Trophoblast cell (in vitro differentiated cells and primary cell): Measurements from ENCODE around the gene CSMD2.

Experiments
- DNase-seq, 2 donors: peaks; one replicate each; pipeline ENCODE4 v3.0.0-alpha.2; 2016
- H2AFZ ChIP-seq: 2 replicates; pipeline ENCODE4 v1.6.1; 2013; ENCODE audit warnings: low read length, moderate library complexity, mild to moderate bottlenecking; ENCODE audit not compliant: insufficient read depth, poor library complexity
- H2AK5ac ChIP-seq: 2 replicates; pipeline ENCODE4 v1.6.1; 2013; ENCODE audit warnings: mild to moderate bottlenecking, low read length
- H2BK120ac ChIP-seq: 2 replicates; pipeline ENCODE4 v1.6.1; 2013; ENCODE audit warnings: low read length, mild to moderate bottlenecking, moderate library complexity; ENCODE audit not compliant: insufficient read depth, poor library complexity
- H2BK12ac ChIP-seq: 2 replicates; pipeline ENCODE4 v1.6.1; 2013; ENCODE audit warnings: mild to moderate bottlenecking, low read length, moderate library complexity
- H2BK5ac ChIP-seq: 2 replicates; pipeline ENCODE4 v1.6.1; 2013; ENCODE audit warnings: low read length, low read depth, moderate library complexity, mild to moderate bottlenecking; ENCODE audit not compliant: poor library complexity
- H3K14ac ChIP-seq: 2 replicates; pipeline ENCODE4 v1.6.1; 2013; ENCODE audit warnings: mild to moderate bottlenecking, low read length
- H3K18ac ChIP-seq: 2 replicates; pipeline ENCODE4 v1.6.1; 2013; ENCODE audit warnings: mild to moderate bottlenecking, low read length
- H3K23ac ChIP-seq: 2 replicates; pipeline ENCODE4 v1.6.1; 2013; ENCODE audit warnings: low read length
- H3K27ac ChIP-seq: 2 replicates; pipeline ENCODE4 v1.5.1; 2013; ENCODE audit warnings: low read depth, mild to moderate bottlenecking, inconsistent platforms, low read length, moderate library complexity
- H3K27me3 ChIP-seq: 2 replicates; pipeline ENCODE4 v1.6.1; 2013; ENCODE audit warnings: inconsistent platforms, mild to moderate bottlenecking, low read length, moderate library complexity; ENCODE audit not compliant: insufficient read depth
- H3K36me3 ChIP-seq, 2 experiments: 1 replicate in 1 of 2; 2 replicates in 1 of 2; pipeline ENCODE4 v1.6.1; 2013; ENCODE audit warnings: low read length in 2 of 2, mild to moderate bottlenecking in 2 of 2, moderate library complexity in 1 of 2; ENCODE audit not compliant: insufficient read depth in 2 of 2, control insufficient read depth in 1 of 2
- H3K4ac ChIP-seq: 2 replicates; pipeline ENCODE4 v1.6.1; 2013; ENCODE audit warnings: low read depth, mild to moderate bottlenecking, low read length, moderate library complexity
- H3K4me1 ChIP-seq, 2 experiments: 1 replicate in 1 of 2; 2 replicates in 1 of 2; pipeline ENCODE4 v1.6.1; 2013; ENCODE audit warnings: low read length in 2 of 2, mild to moderate bottlenecking in 2 of 2, moderate library complexity in 1 of 2; ENCODE audit not compliant: insufficient read depth in 2 of 2, control insufficient read depth in 1 of 2
- H3K4me2 ChIP-seq: 2 replicates; pipeline ENCODE4 v1.6.1; 2013; ENCODE audit warnings: inconsistent platforms, mild to moderate bottlenecking, low read length, moderate library complexity
- H3K4me3 ChIP-seq: 2 replicates; pipeline ENCODE4 v1.5.1; 2013; ENCODE audit warnings: mild to moderate bottlenecking, low read depth, low read length, inconsistent platforms
- H3K79me1 ChIP-seq: one replicate; pipeline ENCODE4 v1.6.1; 2013; ENCODE audit warnings: low read length
- H3K79me2 ChIP-seq: 2 replicates; pipeline ENCODE4 v1.6.1; 2013; ENCODE audit warnings: low read length, mild to moderate bottlenecking; ENCODE audit not compliant: control insufficient read depth, insufficient read depth, poor library complexity
- H3K9ac ChIP-seq: 2 replicates; pipeline ENCODE4 v1.6.1; 2013; ENCODE audit warnings: mild to moderate bottlenecking, low read length
- H3K9me3 ChIP-seq: 2 replicates; pipeline ENCODE4 v1.6.1; 2013; ENCODE audit warnings: low read depth, mild to moderate bottlenecking, control low read depth, inconsistent platforms, low read length; ENCODE audit not compliant: insufficient read depth
- H4K12ac ChIP-seq: 2 replicates; pipeline ENCODE4 v1.6.1; 2013; ENCODE audit warnings: low read depth, mild to moderate bottlenecking, low read length, moderate library complexity
- H4K8ac ChIP-seq: 2 replicates; pipeline ENCODE4 v1.6.1; 2013; ENCODE audit warnings: low read depth, mild to moderate bottlenecking, low read length, moderate library complexity
- H4K91ac ChIP-seq: one replicate; pipeline ENCODE4 v1.6.1; 2013; ENCODE audit warnings: low read depth, mild to moderate bottlenecking, low read length, moderate library complexity
- WGBS: extraction: QIAGEN DNeasy Blood & Tissue Kit; methylation state at CpG from one replicate; pipeline ENCODE4 v1.1.7; 2013; ENCODE audit warnings: missing lambda C conversion rate; ENCODE audit not compliant: insufficient read length, insufficient coverage; ENCODE audit errors: extremely low coverage; 5-methylcytosine and 5-hydroxymethylcytosine counted together

CSMD2 gene

GRCh38 chr1:33792216-33792615, 372.8 kb downstream of the CSMD2 start:
- no peak overlapping the region for H3K4me2 ChIP-seq
- H2AFZ ChIP-seq: no peak overlapping the region
- H3K4me1 ChIP-seq: no peaks in the 10 kb centered on the region
- H3K79me2 ChIP-seq: no peaks in the 10 kb centered on the region
- H3K36me3 ChIP-seq: no peaks in the 10 kb centered on the region
- H3K23ac ChIP-seq: no peak overlapping the region
- H3K27me3 ChIP-seq: no peaks in the 10 kb centered on the region
- H2BK12ac ChIP-seq: no peak overlapping the region
- H3K9ac ChIP-seq: no peak overlapping the region
- no peak overlapping the region for H3K14ac ChIP-seq
- H4K12ac ChIP-seq: no peak overlapping the region
- H3K27ac ChIP-seq: no peak overlapping the region
- H3K18ac ChIP-seq: no peak overlapping the region
- no peak overlapping the region for H4K8ac ChIP-seq
- H2BK120ac ChIP-seq: no peak overlapping the region
- no peaks in the 10 kb centered on the region for H3K79me1 ChIP-seq
- H3K4ac ChIP-seq: no peak overlapping the region
- H2BK5ac ChIP-seq: no peak overlapping the region
- DNase-seq: no peak
- H2AK5ac ChIP-seq: no peak overlapping the region
- H3K9me3 ChIP-seq: peaks cover 10% of the 10 kb centered on the region
- no peak overlapping the region for H3K4me3 ChIP-seq
- H4K91ac ChIP-seq: no peak overlapping the region
- WGBS: no CpG with 5 or more reads among the region's 4 CpGs

DNA sequence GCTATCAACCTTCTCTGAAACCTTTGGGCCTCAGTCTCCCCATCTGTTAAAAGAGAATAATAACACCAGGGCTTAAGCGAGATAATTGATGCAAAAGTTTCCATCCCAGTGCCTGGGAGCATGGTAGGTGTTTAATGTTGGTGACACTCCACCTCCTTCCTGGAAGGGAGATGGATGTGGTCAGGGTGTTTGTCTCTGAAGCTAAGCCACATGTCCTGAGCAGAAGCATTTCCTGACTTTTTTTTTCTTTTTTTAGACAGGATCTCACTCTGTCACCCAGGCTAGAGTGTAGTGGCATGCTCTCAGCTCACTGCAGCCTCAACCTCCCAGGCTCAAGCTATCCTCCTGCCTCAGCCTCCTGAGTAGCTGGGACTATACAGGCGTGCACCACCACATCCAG, 373.8 kb downstream of the CSMD2 start:
- H3K9me3 ChIP-seq: peaks cover 10% of the 10 kb centered on the region
- no peak overlapping the region for H3K23ac ChIP-seq
- no peak overlapping the region for H3K4ac ChIP-seq
- H3K27me3 ChIP-seq: no peaks in the 10 kb centered on the region
- H2AFZ ChIP-seq: no peak overlapping the region
- WGBS: no CpG with 5 or more reads among the region's 2 CpGs
- H4K8ac ChIP-seq: no peak overlapping the region
- H2BK5ac ChIP-seq: no peak overlapping the region
- H2BK12ac ChIP-seq: no peak overlapping the region
- H3K27ac ChIP-seq: no peak overlapping the region
- H2AK5ac ChIP-seq: no peak overlapping the region
- H3K79me1 ChIP-seq: no peaks in the 10 kb centered on the region
- H4K12ac ChIP-seq: no peak overlapping the region
- no peak overlapping the region for H3K4me2 ChIP-seq
- no peak overlapping the region for H3K4me3 ChIP-seq
- H3K4me1 ChIP-seq: no peaks in the 10 kb centered on the region
- no peaks in the 10 kb centered on the region for H3K36me3 ChIP-seq
- no peak overlapping the region for H3K9ac ChIP-seq
- DNase-seq: no peak
- no peak overlapping the region for H2BK120ac ChIP-seq
- H3K18ac ChIP-seq: no peak overlapping the region
- no peak overlapping the region for H3K14ac ChIP-seq
- H3K79me2 ChIP-seq: no peaks in the 10 kb centered on the region
- H4K91ac ChIP-seq: no peak overlapping the region

- peaks cover 9% of the 10 kb centered on the region for H3K9me3 ChIP-seq
- H3K9ac ChIP-seq: no peak overlapping the region
- H3K79me1 ChIP-seq: no peaks in the 10 kb centered on the region
- H2BK5ac ChIP-seq: no peak overlapping the region
- H3K23ac ChIP-seq: no peak overlapping the region
- H3K79me2 ChIP-seq: no peaks in the 10 kb centered on the region
- H3K18ac ChIP-seq: no peak overlapping the region
- H3K27me3 ChIP-seq: no peaks in the 10 kb centered on the region
- no peak overlapping the region for H4K91ac ChIP-seq
- H3K14ac ChIP-seq: no peak overlapping the region
- no peak overlapping the region for H2AK5ac ChIP-seq
- H3K4ac ChIP-seq: no peak overlapping the region
- H3K4me1 ChIP-seq: no peaks in the 10 kb centered on the region
- H2BK120ac ChIP-seq: no peak overlapping the region
- H2AFZ ChIP-seq: no peak overlapping the region
- no peak overlapping the region for H3K4me2 ChIP-seq
- H2BK12ac ChIP-seq: no peak overlapping the region
- no peak overlapping the region for H3K27ac ChIP-seq
- H4K8ac ChIP-seq: no peak overlapping the region
- no peaks in the 10 kb centered on the region for H3K36me3 ChIP-seq
- no peak for DNase-seq
- WGBS: no CpG with 5 or more reads among the region's 1 CpG
- H4K12ac ChIP-seq: no peak overlapping the region
- no peak overlapping the region for H3K4me3 ChIP-seq
Observed at GRCh38 chr1:33790577-33790976, 374.5 kb downstream of the CSMD2 start.

GRCh38 chr1:33784876-33785275, 380.2 kb downstream of the CSMD2 start:
- Histone ChIP-seq H3K27ac (no peak overlapping the region), H3K36me3 (no peaks in the 10 kb centered on the region), H3K9me3 (no peaks in the 10 kb centered on the region), H2BK12ac (no peak overlapping the region), H4K12ac (no peak overlapping the region), H3K4ac (no peak overlapping the region), H4K91ac (no peak overlapping the region), H4K8ac (no peak overlapping the region), H2AK5ac (no peak overlapping the region), H3K9ac (no peak overlapping the region), H3K4me2 (no peak overlapping the region), H3K79me2 (no peaks in the 10 kb centered on the region), H2BK5ac (no peak overlapping the region), H3K79me1 (no peaks in the 10 kb centered on the region), H2BK120ac (no peak overlapping the region), H3K18ac (no peak overlapping the region), H2AFZ (no peak overlapping the region), H3K23ac (no peak overlapping the region), H3K4me1 (no peaks in the 10 kb centered on the region), H3K14ac (no peak overlapping the region), H3K27me3 (no peaks in the 10 kb centered on the region), H3K4me3 (no peak overlapping the region)
- no peak for DNase-seq
- no CpG with 5 or more reads among the region's 3 CpGs for WGBS
